HepG2 (cell line): ENCODE data around the gene CPED1. TPM values are rescaled to one million over a fixed set of nuclear protein-coding genes. Genes with fewer than 3 reads are reported as not detected.

Source experiments
- ATAC-seq: fragments of 200-7000 bp; cut with Tn5 transposase; 3 replicates; pipeline ENCODE4 v1.9.1; 2020; ENCODE audit warnings: mild to moderate bottlenecking, moderate library complexity
- BruUV-seq: library from RNA; stranded (reverse); fragments of 400-500 nt; replicated peaks from 2 replicates; lab custom pipeline; 2021; lab: Mats Ljungman, UMichigan
- CTCF ChIA-PET: fragments of 300-600 bp; formaldehyde crosslinking; extraction: SDS; loops from one replicate; lab custom pipeline; 2021; ENCODE audit warnings: low total read pairs, inconsistent platforms, low intra/inter-chr PET ratio; lab: Yijun Ruan, JAX
- POLR2A ChIA-PET: fragments of 350-600 bp; sonication (Branson Sonifier 250); formaldehyde crosslinking; loops from one replicate; lab custom pipeline; 2020; ENCODE audit warnings: antibody characterized with exemption, inconsistent platforms; lab: Yijun Ruan, JAX
- DNase-seq: peaks from one replicate; pipeline ENCODE4 v3.0.0-alpha.2; 2015; ENCODE audit warnings: low spot score
- FAIRE-seq: peaks from 3 replicates; lab custom pipeline; 2011; peaks lifted over from hg19 to GRCh38; lab: Jason Lieb, UNC
- H2AFZ ChIP-seq: one replicate; pipeline ENCODE4 v1.6.1; 2011; ENCODE audit warnings: low read length, inconsistent platforms
- H3K27ac ChIP-seq: fragments of 300-600 bp; 3 replicates; pipeline ENCODE4 v1.8.0; 2011; ENCODE audit warnings: mixed run types, mild to moderate bottlenecking, mixed read lengths, low read length, inconsistent platforms; ENCODE audit not compliant: insufficient read depth; ENCODE audit errors: extremely low read length
- H3K27me3 ChIP-seq, 2 experiments: fragments of 200-600 bp in 1 of 2; 2 replicates in 1 of 2; 3 replicates in 1 of 2; pipeline versions ENCODE4 v1.6.0 to v1.8.0; 2011; ENCODE audit warnings: low read length in 2 of 2, mild to moderate bottlenecking in 2 of 2, moderate library complexity in 2 of 2, inconsistent platforms in 1 of 2; ENCODE audit not compliant: insufficient read depth in 2 of 2, control insufficient read depth in 1 of 2
- H3K36me3 ChIP-seq, 2 experiments: fragments of 200-600 bp in 1 of 2; replicated peaks in 1 of 2; 2 replicates in 1 of 2; 3 replicates in 1 of 2; pipeline versions ENCODE4 v1.5.1 to v1.8.0; 2011; ENCODE audit warnings: low read length in 2 of 2, inconsistent platforms in 1 of 2; ENCODE audit not compliant: insufficient read depth in 2 of 2, control insufficient read depth in 1 of 2
- H3K4me1 ChIP-seq: 2 replicates; pipeline ENCODE4 v1.5.1; 2012; ENCODE audit warnings: low read length, inconsistent platforms; ENCODE audit not compliant: insufficient read depth
- H3K4me2 ChIP-seq: 2 replicates; pipeline ENCODE4 v1.6.0; 2011; ENCODE audit warnings: low read depth, low read length, inconsistent platforms
- H3K4me3 ChIP-seq, 3 experiments: fragments of 200-600 bp in 1 of 3; sonication (generic), shearing (Covaris generic) in 1 of 3; replicated peaks in 1 of 3; 2 replicates each; pipeline ENCODE4 v1.5.1; 2011 to 2016; ENCODE audit warnings: low read length in 3 of 3, inconsistent platforms in 2 of 3, low read depth in 2 of 3, mild to moderate bottlenecking in 2 of 3, control low read depth in 1 of 3, mixed read lengths in 1 of 3; ENCODE audit not compliant: insufficient read depth in 1 of 3
- H3K79me2 ChIP-seq: one replicate; pipeline ENCODE4 v1.6.1; 2011; ENCODE audit warnings: low read length, inconsistent platforms; ENCODE audit not compliant: insufficient read depth
- H3K9ac ChIP-seq: 2 replicates; pipeline ENCODE4 v1.6.0; 2011; ENCODE audit warnings: mild to moderate bottlenecking, low read depth, low read length, inconsistent platforms; ENCODE audit not compliant: insufficient read depth
- H3K9me3 ChIP-seq: 2 replicates; pipeline ENCODE4 v1.5.1; 2012; ENCODE audit warnings: mild to moderate bottlenecking, low read length
- H4K20me1 ChIP-seq: 2 replicates; pipeline ENCODE4 v1.6.0; 2011; ENCODE audit warnings: inconsistent platforms, mild to moderate bottlenecking, low read length, moderate library complexity; ENCODE audit not compliant: insufficient read depth
- ADNP ChIP-seq: sonication (generic); formaldehyde crosslinking; IDR thresholded peaks from 2 replicates; pipeline ENCODE4 v1.4.0; 2020; ENCODE audit warnings: missing genetic modification reagents
- AHDC1 ChIP-seq: sonication (generic); formaldehyde crosslinking; IDR thresholded peaks from 2 replicates; pipeline ENCODE4 v1.5.1; 2020; ENCODE audit warnings: mild to moderate bottlenecking, missing genetic modification reagents, borderline replicate concordance
- ARNT2 ChIP-seq: sonication (generic); formaldehyde crosslinking; IDR thresholded peaks from 2 replicates; pipeline ENCODE4 v1.8.0; 2022; ENCODE audit warnings: mild to moderate bottlenecking, low read depth, missing genetic modification reagents, moderate library complexity
- CEBPZ ChIP-seq: IDR thresholded peaks from 2 replicates; pipeline ENCODE4 v1.6.1; 2012; ENCODE audit warnings: low read length, improper control_type of control experiment
- FIP1L1 ChIP-seq: fragments of 200-400 bp; formaldehyde crosslinking; IDR thresholded peaks from 2 replicates; pipeline ENCODE4 v1.6.1; 2018; ENCODE audit warnings: low read depth, mild to moderate bottlenecking, low read length, moderate library complexity, borderline replicate concordance; ENCODE audit not compliant: insufficient read depth
- GZF1 ChIP-seq: sonication (generic); formaldehyde crosslinking; IDR thresholded peaks from 2 replicates; pipeline ENCODE4 v1.5.1; 2020; ENCODE audit warnings: mild to moderate bottlenecking, missing genetic modification reagents
- MED1 ChIP-seq: sonication (generic); formaldehyde crosslinking; IDR thresholded peaks from 2 replicates; pipeline ENCODE4 v1.4.0; 2020; ENCODE audit warnings: missing genetic modification reagents
- MYNN ChIP-seq: sonication (generic); formaldehyde crosslinking; IDR thresholded peaks from 2 replicates; pipeline ENCODE4 v1.4.0; 2020; ENCODE audit warnings: mild to moderate bottlenecking, low read depth, missing genetic modification reagents
- PCBP2 ChIP-seq: fragments of 200-400 bp; formaldehyde crosslinking; optimal IDR thresholded peaks from 2 replicates; pipeline ENCODE3; 2018; ENCODE audit warnings: low read length, low read depth; ENCODE audit not compliant: poor library complexity, severe bottlenecking
- RAD21 ChIP-seq: fragments of 450-650 bp; formaldehyde crosslinking; IDR thresholded peaks from 2 replicates; pipeline ENCODE4 v1.5.0; 2020; ENCODE audit warnings: mild to moderate bottlenecking
- REPIN1 ChIP-seq: sonication (generic); formaldehyde crosslinking; IDR thresholded peaks from 2 replicates; pipeline ENCODE4 v1.8.0; 2022; ENCODE audit warnings: missing genetic modification reagents, low read depth, mild to moderate bottlenecking, borderline replicate concordance
- SMC3 ChIP-seq: IDR thresholded peaks from 2 replicates; pipeline ENCODE4 v1.6.1; 2011; ENCODE audit warnings: low read length, improper control_type of control experiment
- ZNF180 ChIP-seq: sonication (generic); formaldehyde crosslinking; IDR thresholded peaks from 2 replicates; pipeline ENCODE4 v1.4.0; 2020; ENCODE audit warnings: low read depth, missing genetic modification reagents, borderline replicate concordance
- ZNF558 ChIP-seq: sonication (generic); formaldehyde crosslinking; IDR thresholded peaks from 2 replicates; pipeline ENCODE4 v1.9.0; 2022; ENCODE audit warnings: mild to moderate bottlenecking, missing genetic modification reagents, borderline replicate concordance
- ZNF567 ChIP-seq: sonication (generic); formaldehyde crosslinking; IDR thresholded peaks from 2 replicates; pipeline ENCODE4 v1.8.1; 2023; ENCODE audit warnings: mild to moderate bottlenecking, missing genetic modification reagents, borderline replicate concordance
- ZNF607 ChIP-seq: sonication (generic); formaldehyde crosslinking; IDR thresholded peaks from 2 replicates; pipeline ENCODE4 v1.5.1; 2020; ENCODE audit warnings: missing genetic modification reagents, mild to moderate bottlenecking, borderline replicate concordance
- WGBS: methylation state at CpG from one replicate; pipeline ENCODE4 v1.1.6; 2017; ENCODE audit warnings: low lambda C conversion rate; 5-methylcytosine and 5-hydroxymethylcytosine counted together
- in situ Hi-C: cut with HindIII; loops from 2 replicates; pipeline ENCODE4 v1.10.0; 2017; ENCODE audit warnings: low pct_unique_long_range_greater_than_20kb; ENCODE audit not compliant: extremely low pct_ligation_motif_present
- intact Hi-C: fragments of 100-400 bp; cut with micrococcal nuclease; formaldehyde crosslinking; loops from one replicate; pipeline ENCODE4 v1.10.0; 2022; ENCODE audit not compliant: unreplicated experiment
- polyA plus RNA-seq, 8 experiments: library from polyadenylated mRNA; depleted of rRNA in 3 of 8; stranded (reverse) in 7 of 8; unstranded in 1 of 8; fragments of >200 nt; fragmentation: Illumina TruSeq in 4 of 8; extraction: Trizol in 4 of 8; gene quantifications; 2 replicates each; pipeline versions ENCODE4 v1.2.1 to v1.2.3, GENCODE V29; 2011 to 2016; ENCODE audit warnings: low read depth in 4 of 8, missing spikeins in 1 of 8, mixed read lengths in 1 of 8; ENCODE audit not compliant: insufficient read depth in 1 of 8
- total RNA-seq, 5 experiments: library from RNA; depleted of rRNA; stranded (reverse); fragments of >200 nt; fragmentation: Illumina TruSeq; extraction: Trizol; gene quantifications; 2 replicates each; pipeline ENCODE4 v1.2.3, GENCODE V29; 2016; ENCODE audit warnings: low read depth in 1 of 5

CPED1 gene
- total and polyA plus RNA-seq, 2 of the 13 experiments (the other 11 are each of a cell fraction or from before 2014, with no cell fraction given), result 11.5 to 27.0 TPM

- no peak for TF ChIP-seq MED1 (CRISPR knock-in tag)
- TF ChIP-seq ZNF180 (CRISPR knock-in tag), result no peak
- no peak for TF ChIP-seq REPIN1 (CRISPR knock-in tag)
- no peak for TF ChIP-seq ZNF558 (CRISPR knock-in tag)
- no peak for TF ChIP-seq FIP1L1
- TF ChIP-seq, all 625 proteins: peak for 0
These were observed 217.3 kb downstream of the CPED1 start (continued) for GRCh38 chr7:121205777-121206176.

GRCh38 chr7:121211253-121211652 is 222.7 kb downstream of the CPED1 start:
- Histone ChIP-seq H3K9ac (no peak overlapping the region), H2AFZ (no peak overlapping the region), H3K27ac (no peak overlapping the region), H3K27me3 (no peaks in the 10 kb centered on the region), H3K79me2 (no peaks in the 10 kb centered on the region), H3K4me2 (no peak overlapping the region), H3K36me3 (no peaks in the 10 kb centered on the region), H4K20me1 (no peaks in the 10 kb centered on the region), H3K4me3 (no peak overlapping the region), H3K4me1 (no peaks in the 10 kb centered on the region), H3K9me3 (no peaks in the 10 kb centered on the region)
- no TSS peak for BruUV-seq
- ChIA-PET CTCF (no interaction called here), POLR2A (no interaction called here)
- 30% methylated on average over 3 of the region's 3 CpGs for WGBS
- no peak for DNase-seq
- intact Hi-C loops (no loop called here), in situ Hi-C loops (no loop called here)
- no peak for ATAC-seq
- FAIRE-seq, result no peak
- TF ChIP-seq CEBPZ (no peak), ADNP (CRISPR knock-in tag) (no peak), ARNT2 (CRISPR knock-in tag) (no peak), PCBP2 (no peak), AHDC1 (no peak), SMC3 (no peak), MYNN (CRISPR knock-in tag) (no peak), ZNF567 (CRISPR knock-in tag) (no peak), RAD21 (no peak), ZNF607 (CRISPR knock-in tag) (no peak), GZF1 (CRISPR knock-in tag) (no peak)
